HG02840 (cell line): ENCODE results near the gene FGB.

Source experiments
- ATAC-seq: cut with Tn5 transposase; IDR thresholded peaks from one replicate; pipeline ENCODE4 v1.9.1; 2021; ENCODE audit warnings: mild to moderate bottlenecking, moderate library complexity, moderate number of reproducible peaks; ENCODE audit not compliant: unreplicated experiment, low FRiP score

Gene FGB

DNA sequence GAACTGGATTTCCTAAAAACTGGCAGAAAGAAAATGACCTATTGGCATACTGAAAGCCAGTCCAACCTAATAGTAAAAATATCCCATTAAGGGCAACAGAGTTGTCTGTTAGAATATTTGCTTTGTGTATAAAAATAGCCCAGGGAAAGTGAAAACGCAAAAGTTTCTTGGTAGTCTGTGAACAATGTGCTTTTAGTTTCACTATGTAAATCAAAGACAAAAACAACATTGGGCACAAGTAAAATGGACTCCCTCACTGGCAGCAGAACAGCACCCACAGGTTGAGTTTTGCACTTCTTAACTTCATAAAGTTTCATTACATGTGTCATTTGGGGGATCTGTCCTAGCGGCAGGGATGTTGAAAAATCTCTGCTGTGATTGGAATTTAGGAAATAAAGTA, 53.9 kb downstream of the FGB start:
- peak; percentile 90 for ATAC-seq

DNA sequence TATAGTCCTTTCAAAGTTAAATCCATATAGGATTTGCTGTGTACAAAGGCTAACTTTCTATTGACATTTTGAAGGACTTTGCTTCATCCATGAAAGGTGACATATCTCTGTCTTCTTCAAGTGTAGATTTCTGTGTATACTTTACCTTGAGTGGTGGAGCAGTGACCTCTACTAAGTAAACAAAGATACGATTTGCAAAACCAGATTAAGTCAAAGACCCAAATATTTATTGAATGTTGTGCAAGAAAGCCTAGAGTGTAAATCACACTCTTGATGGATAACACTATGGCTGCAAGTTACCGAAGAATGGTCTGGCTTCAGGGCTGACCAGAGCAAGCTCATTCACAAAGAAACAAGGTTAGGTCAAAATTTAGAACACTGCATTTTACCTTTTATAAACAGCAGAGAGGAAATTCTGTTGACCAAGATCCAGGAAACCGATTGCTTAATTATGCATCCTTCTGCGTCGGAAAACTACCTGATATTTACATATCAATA, 55.1 kb downstream of the FGB start:
- no peak for ATAC-seq

DNA sequence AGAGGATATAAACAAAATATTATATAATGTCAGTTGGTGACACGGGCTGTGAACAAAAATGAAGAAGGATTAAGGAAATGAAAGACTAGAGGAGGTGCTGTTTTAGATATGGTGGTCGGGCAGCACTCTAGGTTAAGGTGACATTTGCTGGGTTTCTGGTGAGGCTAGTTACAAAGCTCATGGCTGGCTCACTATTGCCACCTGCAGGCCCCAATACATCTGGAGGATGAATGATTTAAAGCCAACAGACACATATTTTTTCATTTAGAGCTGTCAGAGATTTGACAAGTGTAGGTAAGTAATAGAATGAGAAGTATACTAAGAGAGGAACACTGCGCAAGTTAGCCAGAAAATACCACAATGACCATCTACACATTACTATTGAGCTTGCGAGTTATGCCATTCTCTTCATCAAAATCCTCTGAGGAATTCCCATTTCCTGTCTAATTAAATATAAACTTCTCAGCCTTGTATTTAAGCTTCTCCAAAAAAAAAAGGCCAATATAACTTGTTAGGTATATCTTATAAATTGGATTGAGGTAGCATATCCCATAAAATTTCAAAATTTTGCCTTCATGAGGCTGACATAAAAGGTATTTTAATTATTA, 56.0 kb downstream of the FGB start:
- ATAC-seq: no peak

GRCh38 chr4:154620111-154620510, 57.3 kb downstream of the FGB start:
- ATAC-seq: no peak
